H9 (cell line): ENCODE measurements around the gene MAPK8. TPM values are rescaled to one million over a fixed set of nuclear protein-coding genes. Genes with fewer than 3 reads are reported as not detected.
"Not testable (repeated sequence)": the region's sequence is repeated elsewhere in the genome, so short reads cannot be mapped to it uniquely, and the experiment has no call there.

ENCODE experiments used
- DNase-seq: peaks from one replicate; pipeline ENCODE4 v3.0.0-alpha.2; 2017
- H2AFZ ChIP-seq: one replicate; pipeline ENCODE4 v1.6.1; 2013; ENCODE audit warnings: mild to moderate bottlenecking, low read length, control low read depth, moderate library complexity
- H2AK5ac ChIP-seq: 2 replicates; pipeline ENCODE4 v1.6.1; 2013; ENCODE audit warnings: low read length, control low read depth, mixed read lengths; ENCODE audit not compliant: insufficient read length
- H2BK120ac ChIP-seq: one replicate; pipeline ENCODE4 v1.6.1; 2013; ENCODE audit warnings: low read depth, mild to moderate bottlenecking, low read length, control low read depth, inconsistent platforms; ENCODE audit not compliant: poor library complexity, severe bottlenecking
- H2BK12ac ChIP-seq: 2 replicates; pipeline ENCODE4 v1.6.1; 2013; ENCODE audit warnings: low read length, control low read depth, mixed read lengths, low read depth; ENCODE audit not compliant: insufficient read length
- H2BK15ac ChIP-seq: 2 replicates; pipeline ENCODE4 v1.6.1; 2013; ENCODE audit warnings: low read depth, low read length, control low read depth
- H2BK20ac ChIP-seq: one replicate; pipeline ENCODE4 v1.6.1; 2013; ENCODE audit warnings: low read depth, mild to moderate bottlenecking, low read length, control low read depth, inconsistent platforms; ENCODE audit not compliant: poor library complexity, severe bottlenecking
- H2BK5ac ChIP-seq: 2 replicates; pipeline ENCODE4 v1.6.1; 2013; ENCODE audit warnings: low read length, control low read depth, mixed read lengths; ENCODE audit not compliant: insufficient read length
- H3K14ac ChIP-seq: 2 replicates; pipeline ENCODE4 v1.6.1; 2013; ENCODE audit warnings: low read length, control low read depth; ENCODE audit not compliant: insufficient read depth
- H3K18ac ChIP-seq: 2 replicates; pipeline ENCODE4 v1.6.1; 2013; ENCODE audit warnings: low read depth, mild to moderate bottlenecking, mixed read lengths, low read length, control low read depth; ENCODE audit not compliant: insufficient read length
- H3K23ac ChIP-seq: 2 replicates; pipeline ENCODE4 v1.6.1; 2013; ENCODE audit warnings: low read length, control low read depth, mixed read lengths, low read depth; ENCODE audit not compliant: insufficient read length
- H3K23me2 ChIP-seq: 2 replicates; pipeline ENCODE4 v1.6.1; 2013; ENCODE audit warnings: low read depth, mild to moderate bottlenecking, mixed read lengths, low read length, control low read depth; ENCODE audit not compliant: insufficient read length, poor library complexity, severe bottlenecking
- H3K27ac ChIP-seq: 2 replicates; pipeline ENCODE4 v1.5.1; 2013; ENCODE audit warnings: low read length, control low read depth, mixed read lengths, low read depth; ENCODE audit not compliant: insufficient read length
- H3K27me3 ChIP-seq: 2 replicates; pipeline ENCODE4 v1.6.1; 2013; ENCODE audit warnings: low read length, control low read depth, inconsistent platforms; ENCODE audit not compliant: insufficient read depth
- H3K4ac ChIP-seq: 2 replicates; pipeline ENCODE4 v1.6.1; 2013; ENCODE audit warnings: low read depth, mild to moderate bottlenecking, control low read depth, inconsistent platforms, low read length, moderate library complexity
- H3K4me1 ChIP-seq: 2 replicates; pipeline ENCODE4 v1.6.1; 2013; ENCODE audit warnings: low read length, control low read depth, inconsistent platforms; ENCODE audit not compliant: insufficient read depth
- H3K4me2 ChIP-seq: 2 replicates; pipeline ENCODE4 v1.6.1; 2013; ENCODE audit warnings: low read length, control low read depth, mixed read lengths; ENCODE audit not compliant: insufficient read length, insufficient read depth
- H3K56ac ChIP-seq: 2 replicates; pipeline ENCODE4 v1.6.1; 2013; ENCODE audit warnings: low read depth, mild to moderate bottlenecking, mixed read lengths, low read length, control low read depth; ENCODE audit not compliant: insufficient read length
- H3K79me1 ChIP-seq: 2 replicates; pipeline ENCODE4 v1.6.1; 2013; ENCODE audit warnings: low read depth, mild to moderate bottlenecking, moderate library complexity, low read length, control low read depth, inconsistent platforms; ENCODE audit not compliant: insufficient read depth, poor library complexity, severe bottlenecking
- H3K79me2 ChIP-seq: 2 replicates; pipeline ENCODE4 v1.6.1; 2013; ENCODE audit warnings: low read length, control low read depth, inconsistent platforms; ENCODE audit not compliant: insufficient read depth
- H3K9ac ChIP-seq: 2 replicates; pipeline ENCODE4 v1.6.1; 2013; ENCODE audit warnings: low read length, control low read depth, mixed read lengths; ENCODE audit not compliant: insufficient read length; ENCODE audit errors: extremely low read depth
- H3K9me3 ChIP-seq: one replicate; pipeline ENCODE4 v1.6.1; 2013; ENCODE audit warnings: low read depth, low read length, inconsistent platforms; ENCODE audit not compliant: control insufficient read depth
- H3T11ph ChIP-seq: one replicate; pipeline ENCODE4 v1.6.1; 2013; ENCODE audit warnings: mild to moderate bottlenecking, low read length, control low read depth, inconsistent platforms
- H4K20me1 ChIP-seq: one replicate; pipeline ENCODE4 v1.6.1; 2013; ENCODE audit not compliant: control insufficient read depth, insufficient read length, insufficient read depth
- H4K5ac ChIP-seq: 2 replicates; pipeline ENCODE4 v1.6.1; 2013; ENCODE audit warnings: low read depth, mild to moderate bottlenecking, mixed read lengths, low read length, control low read depth; ENCODE audit not compliant: insufficient read length
- H4K8ac ChIP-seq: replicated peaks from 2 replicates; pipeline ENCODE4 v1.6.1; 2013; ENCODE audit warnings: low read length, control low read depth, mixed read lengths, low read depth; ENCODE audit not compliant: insufficient read length
- H4K91ac ChIP-seq: 2 replicates; pipeline ENCODE4 v1.6.1; 2013; ENCODE audit warnings: low read depth, mild to moderate bottlenecking, moderate library complexity, mixed read lengths, low read length, control low read depth; ENCODE audit not compliant: insufficient read length
- H3K27ac Mint-ChIP-seq, 3 experiments: 2 replicates in 2 of 3; 3 replicates in 1 of 3; pipeline ENCODE4 v1.8.0; 2020 to 2021; ENCODE audit warnings: mixed read lengths in 3 of 3, mild to moderate bottlenecking in 1 of 3, moderate library complexity in 1 of 3
- H3K27me3 Mint-ChIP-seq: 2 replicates; pipeline ENCODE4 v1.8.0; 2021; ENCODE audit warnings: low read depth, mild to moderate bottlenecking, moderate library complexity, mixed read lengths
- H3K36me3 Mint-ChIP-seq, 3 experiments: 2 replicates in 2 of 3; 3 replicates in 1 of 3; pipeline ENCODE4 v1.8.0; 2020 to 2021; ENCODE audit warnings: low read depth in 3 of 3, mixed read lengths in 3 of 3; ENCODE audit not compliant: insufficient read depth in 1 of 3
- H3K4me1 Mint-ChIP-seq, 2 experiments: 2 replicates each; pipeline ENCODE4 v1.8.0; 2020; ENCODE audit warnings: mixed read lengths in 2 of 2
- H3K4me3 Mint-ChIP-seq, 2 experiments: 2 replicates in 1 of 2; 3 replicates in 1 of 2; pipeline ENCODE4 v1.8.0; 2020 to 2021; ENCODE audit warnings: mild to moderate bottlenecking in 2 of 2, mixed read lengths in 2 of 2, moderate library complexity in 1 of 2
- H3K9me3 Mint-ChIP-seq, 2 experiments: 2 replicates in 1 of 2; 3 replicates in 1 of 2; pipeline ENCODE4 v1.8.0; 2020; ENCODE audit warnings: mild to moderate bottlenecking in 2 of 2, mixed read lengths in 2 of 2, moderate library complexity in 1 of 2
- WGBS: extraction: QIAGEN DNeasy Blood & Tissue Kit; methylation state at CpG from one replicate; pipeline ENCODE4 v1.1.7; 2013; ENCODE audit warnings: missing lambda C conversion rate, low lambda C conversion rate, mixed read lengths; ENCODE audit not compliant: insufficient read length; ENCODE audit errors: extremely low coverage; 5-methylcytosine and 5-hydroxymethylcytosine counted together
- total RNA-seq: library from RNA; stranded (reverse); gene quantifications from 2 replicates; pipeline ENCODE4 v1.2.1, GENCODE V29; 2021

MAPK8 gene
- total RNA-seq, 1 experiment from 2014 or later = 52.0 TPM

DNA sequence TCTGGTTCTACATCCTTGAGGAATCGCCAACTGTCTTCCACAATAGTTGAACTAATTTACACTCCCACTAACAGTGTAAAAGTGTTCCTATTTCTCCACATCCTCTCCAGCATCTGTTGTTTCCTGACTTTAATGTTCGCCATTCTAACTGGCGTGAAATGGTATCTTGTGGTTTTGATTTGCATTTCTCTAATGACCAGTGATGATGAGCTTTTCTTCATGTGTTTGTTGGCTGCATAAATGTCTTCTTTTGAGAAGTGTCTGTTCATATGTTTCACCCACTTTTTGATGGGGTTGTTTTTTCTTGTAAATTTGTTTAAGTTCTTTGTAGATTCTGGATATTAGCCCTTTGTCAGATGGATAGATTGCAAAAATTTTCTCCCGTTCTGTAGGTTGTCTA, 41.5 kb downstream of the MAPK8 start:
- not testable (repeated sequence) for H3K27ac Mint-ChIP-seq, H3K9ac ChIP-seq
- H3K36me3 Mint-ChIP-seq = peaks cover 26 to 33% (median 30%) of the 10 kb centered on the region in 3 experiments

More for the DNA sequence above, 41.5 kb downstream of the MAPK8 start:
- H3K4me2 ChIP-seq, H3T11ph ChIP-seq, H2BK15ac ChIP-seq, H3K23ac ChIP-seq, H4K20me1 ChIP-seq, DNase-seq, H3K18ac ChIP-seq, H2BK20ac ChIP-seq, H3K79me2 ChIP-seq, H2BK12ac ChIP-seq, H4K5ac ChIP-seq, H3K27ac ChIP-seq, H2AFZ ChIP-seq, H3K79me1 ChIP-seq, H4K8ac ChIP-seq, H2BK5ac ChIP-seq, H3K4me1 ChIP-seq, H3K4ac ChIP-seq, H3K14ac ChIP-seq, H2AK5ac ChIP-seq, H3K27me3 Mint-ChIP-seq, H3K9me3 ChIP-seq, H3K4me3 Mint-ChIP-seq, H4K91ac ChIP-seq, H3K23me2 ChIP-seq, H3K56ac ChIP-seq, H3K27me3 ChIP-seq, H2BK120ac ChIP-seq: not testable (repeated sequence)
- H3K9me3 Mint-ChIP-seq = peaks cover 22 to 31% of the 10 kb centered on the region in 2 experiments
- peaks cover 9 to 10% of the 10 kb centered on the region in 2 experiments; a peak in 3 of 4 replicates for H3K4me1 Mint-ChIP-seq
- WGBS = no CpG with 5 or more reads among the region's 4 CpGs
